ENCODE results near the gene UGT1A9. TPM values are rescaled to one million over a fixed set of nuclear protein-coding genes. Genes with fewer than 3 reads are reported as not detected.

Gene UGT1A9
- total RNA-seq, 1 donor from 2014 or later, result not detected

- H3K36me3 Mint-ChIP-seq (ENCODE audit: unreplicated experiment), result no peaks in the 10 kb centered on the region
- H3K4me3 Mint-ChIP-seq (ENCODE audit: unreplicated experiment), result no peak overlapping the region
- H3K27me3 Mint-ChIP-seq (ENCODE audit: unreplicated experiment), result peaks cover 1% of the 10 kb centered on the region
- DNase-seq, result peak; percentile 92
- no peaks in the 10 kb centered on the region for H3K9me3 Mint-ChIP-seq (ENCODE audit: unreplicated experiment)
- no peak overlapping the region for H3K27ac Mint-ChIP-seq (ENCODE audit: unreplicated experiment)
- H3K4me1 Mint-ChIP-seq (ENCODE audit: low read depth, unreplicated experiment), result no peaks in the 10 kb centered on the region
- TF ChIP-seq CTCF (IDR thresholded peaks at IDR 0.05; ENCODE audit: partially characterized antibody, unreplicated experiment), result peak; percentile 94
Measured at GRCh38 chr2:233711312-233712008, 39.8 kb downstream of the UGT1A9 start.

- Mint-ChIP-seq H3K27me3 (ENCODE audit: unreplicated experiment) (peaks cover 1% of the 10 kb centered on the region), H3K4me1 (ENCODE audit: low read depth, unreplicated experiment) (no peaks in the 10 kb centered on the region), H3K36me3 (ENCODE audit: unreplicated experiment) (no peaks in the 10 kb centered on the region), H3K27ac (ENCODE audit: unreplicated experiment) (no peak within 1 kb of the TSS), H3K9me3 (ENCODE audit: unreplicated experiment) (no peaks in the 10 kb centered on the region), H3K4me3 (ENCODE audit: unreplicated experiment) (no peak within 1 kb of the TSS)
- no peak for DNase-seq
- no peak for TF ChIP-seq CTCF (IDR thresholded peaks at IDR 0.05; ENCODE audit: partially characterized antibody, unreplicated experiment)
Measured at GRCh38 chr2:233712611-233713261, 41.0 kb downstream of the UGT1A9 start, which contains the start of gene UGT1A5. Gene UGT1A5 (plus strand): TSS chr2:233712907. CDS start chr2:233712992, 85 bp downstream.

GRCh38 chr2:233713262-233713615 lies 41.5 kb downstream of the UGT1A9 start:
- no peak for DNase-seq
- Mint-ChIP-seq H3K4me3 (ENCODE audit: unreplicated experiment) (no peak overlapping the region), H3K4me1 (ENCODE audit: low read depth, unreplicated experiment) (no peaks in the 10 kb centered on the region), H3K27me3 (ENCODE audit: unreplicated experiment) (peaks cover 1% of the 10 kb centered on the region), H3K36me3 (ENCODE audit: unreplicated experiment) (no peaks in the 10 kb centered on the region), H3K9me3 (ENCODE audit: unreplicated experiment) (no peaks in the 10 kb centered on the region), H3K27ac (ENCODE audit: unreplicated experiment) (no peak overlapping the region)
- no peak for TF ChIP-seq CTCF (IDR thresholded peaks at IDR 0.05; ENCODE audit: partially characterized antibody, unreplicated experiment)

- Mint-ChIP-seq H3K36me3 (ENCODE audit: unreplicated experiment) (no peaks in the 10 kb centered on the region), H3K4me1 (ENCODE audit: low read depth, unreplicated experiment) (no peaks in the 10 kb centered on the region), H3K4me3 (ENCODE audit: unreplicated experiment) (no peak overlapping the region), H3K27ac (ENCODE audit: unreplicated experiment) (no peak overlapping the region), H3K27me3 (ENCODE audit: unreplicated experiment) (peaks cover 1% of the 10 kb centered on the region), H3K9me3 (ENCODE audit: unreplicated experiment) (no peaks in the 10 kb centered on the region)
- TF ChIP-seq CTCF (IDR thresholded peaks at IDR 0.05; ENCODE audit: partially characterized antibody, unreplicated experiment), result no peak
- DNase-seq, result no peak
Measured at GRCh38 chr2:233714121-233714520, 42.4 kb downstream of the UGT1A9 start.

- Mint-ChIP-seq H3K9me3 (ENCODE audit: unreplicated experiment) (no peaks in the 10 kb centered on the region), H3K27ac (ENCODE audit: unreplicated experiment) (no peak within 1 kb of the TSS), H3K27me3 (ENCODE audit: unreplicated experiment) (no peaks in the 10 kb centered on the region), H3K4me3 (ENCODE audit: unreplicated experiment) (no peak within 1 kb of the TSS), H3K36me3 (ENCODE audit: unreplicated experiment) (no peaks in the 10 kb centered on the region), H3K4me1 (ENCODE audit: low read depth, unreplicated experiment) (no peaks in the 10 kb centered on the region)
- DNase-seq, result no peak
- no peak for TF ChIP-seq CTCF (IDR thresholded peaks at IDR 0.05; ENCODE audit: partially characterized antibody, unreplicated experiment)
Measured at GRCh38 chr2:233718552-233718951, 46.9 kb downstream of the UGT1A9 start, which contains the start of gene UGT1A4. Gene UGT1A4 (plus strand): TSS chr2:233718736. CDS start chr2:233718821, 85 bp downstream.

Measured in glutamatergic neuron (in vitro differentiated cells).